CD4-positive, alpha-beta T cell treated with Interleukin-15 for 4 hours (primary cell): ENCODE results near the gene CMIP.
"Not testable (repeated sequence)": the region's sequence is repeated elsewhere in the genome, so short reads cannot be mapped to it uniquely, and the experiment has no call there.

Source experiments
- DNase-seq: peaks from one replicate; pipeline ENCODE4 v3.0.0-alpha.2; 2020; ENCODE audit warnings: low spot score

CMIP gene

GRCh38 chr16:81421536-81421935 is 23.1 kb upstream of the CMIP start:
- no peak for DNase-seq

DNA sequence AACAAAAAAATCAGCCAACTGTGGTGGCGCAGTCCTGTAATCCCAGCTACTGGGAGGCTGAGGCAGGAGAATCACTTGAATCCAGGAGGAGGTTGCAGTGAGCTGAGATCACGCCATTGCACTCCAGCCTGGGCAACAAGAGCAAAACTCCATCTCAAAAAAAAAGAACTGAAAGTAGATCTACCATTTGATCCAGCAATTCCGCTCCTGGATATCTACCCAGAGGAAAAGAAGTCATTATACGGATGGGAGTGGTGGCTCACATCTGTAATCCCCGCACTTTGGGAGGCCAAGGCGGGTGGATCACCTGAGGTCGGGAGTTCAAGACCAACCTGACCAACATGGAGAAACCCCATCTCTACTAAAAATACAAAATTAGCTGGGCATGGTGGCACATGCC is 22.5 kb upstream of the CMIP start:
- DNase-seq = not testable (repeated sequence)

GRCh38 chr16:81424771-81425170 is 19.8 kb upstream of the CMIP start:
- DNase-seq = no peak

DNA sequence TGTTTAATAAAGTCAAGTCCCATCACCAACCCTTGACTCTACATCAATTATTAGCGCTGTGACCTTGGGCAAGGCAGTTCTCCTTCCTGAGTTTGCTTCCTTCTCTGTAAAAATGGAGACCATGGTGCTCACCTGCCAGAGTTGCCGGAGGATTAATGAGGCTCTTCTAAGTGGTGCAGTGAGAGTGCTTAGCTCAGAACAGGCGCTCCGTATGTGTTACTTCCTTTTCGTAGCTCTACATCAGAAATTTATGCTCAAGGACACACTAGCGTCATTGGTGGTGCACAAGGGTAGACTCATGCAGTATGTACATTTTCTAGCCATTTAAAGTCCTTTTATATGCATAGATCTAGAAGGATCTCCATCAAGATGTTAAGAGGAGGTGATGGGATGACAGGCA is 17.4 kb upstream of the CMIP start:
- DNase-seq = no peak

- DNase-seq = no peak
Observed at GRCh38 chr16:81429045-81429521, 15.5 kb upstream of the CMIP start.

DNA sequence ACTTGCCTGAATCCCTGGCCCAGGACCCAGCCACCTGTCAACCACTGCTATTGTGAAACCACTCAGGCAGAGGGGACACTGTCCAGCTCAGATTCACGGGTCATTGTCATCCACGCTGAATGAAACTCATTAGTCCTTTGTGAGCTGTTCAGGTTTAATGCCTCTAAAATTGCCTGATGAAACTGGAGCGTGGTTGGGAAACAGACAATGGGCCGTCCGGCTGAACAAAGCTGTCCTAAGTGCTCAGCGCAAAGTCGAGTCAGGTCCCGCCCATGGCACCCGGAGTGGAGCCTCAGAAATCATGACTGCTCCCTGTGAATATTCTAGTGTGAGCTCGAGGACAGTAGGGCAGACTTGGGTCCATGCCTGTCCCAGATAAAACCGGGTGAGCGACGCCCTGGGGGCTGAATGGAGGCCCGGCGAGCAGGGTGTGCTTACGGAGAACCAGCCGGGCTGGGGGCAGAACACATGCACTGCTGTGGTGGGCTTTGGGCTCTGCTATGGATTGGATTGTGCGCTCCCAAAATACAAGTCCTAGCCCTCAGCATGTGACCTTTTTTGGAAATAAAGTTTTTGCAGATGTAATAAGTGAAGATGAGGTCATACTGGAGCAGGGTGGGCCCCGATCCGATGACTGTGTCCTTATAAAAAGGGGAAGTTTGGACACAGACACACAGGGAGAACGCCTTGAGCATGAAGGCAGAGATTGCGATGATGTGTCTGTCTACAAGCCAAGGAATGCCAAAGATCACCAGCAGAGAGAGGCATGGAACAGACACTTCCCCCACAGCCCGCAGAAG is 12.9 kb upstream of the CMIP start:
- DNase-seq = no peak

- DNase-seq = no peak
Observed at GRCh38 chr16:81432937-81433557, 11.6 kb upstream of the CMIP start.

GRCh38 chr16:81435103-81435502 is 9.5 kb upstream of the CMIP start:
- no peak for DNase-seq

- no peak for DNase-seq
Observed at GRCh38 chr16:81435567-81435966, 9.0 kb upstream of the CMIP start.

GRCh38 chr16:81436386-81436785 is 8.2 kb upstream of the CMIP start:
- no peak for DNase-seq

DNA sequence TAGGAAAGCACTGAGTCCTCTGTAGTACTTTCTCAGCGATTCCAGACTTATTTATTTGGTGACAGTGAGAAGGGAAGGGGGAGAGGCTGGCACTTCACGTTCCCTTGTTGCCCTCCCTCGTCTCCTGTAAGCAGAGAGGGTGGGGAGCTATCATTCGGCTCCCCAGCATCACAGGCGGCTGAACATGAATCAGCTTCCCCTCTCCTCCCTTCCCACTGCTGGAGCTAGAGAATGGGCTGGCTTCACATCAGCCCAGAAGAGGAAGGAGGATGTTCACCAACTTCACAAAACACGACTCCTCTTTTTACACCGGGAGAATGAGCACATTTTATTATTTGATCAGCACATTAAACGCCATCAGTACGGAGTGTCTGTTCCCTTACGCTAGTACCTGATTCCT is 6.7 kb upstream of the CMIP start:
- DNase-seq = no peak

- no peak for DNase-seq
Observed at GRCh38 chr16:81440888-81441761, 3.5 kb upstream of the CMIP start.

- peak; percentile 15 for DNase-seq
Observed at GRCh38 chr16:81442220-81442915, 2.2 kb upstream of the CMIP start.

DNA sequence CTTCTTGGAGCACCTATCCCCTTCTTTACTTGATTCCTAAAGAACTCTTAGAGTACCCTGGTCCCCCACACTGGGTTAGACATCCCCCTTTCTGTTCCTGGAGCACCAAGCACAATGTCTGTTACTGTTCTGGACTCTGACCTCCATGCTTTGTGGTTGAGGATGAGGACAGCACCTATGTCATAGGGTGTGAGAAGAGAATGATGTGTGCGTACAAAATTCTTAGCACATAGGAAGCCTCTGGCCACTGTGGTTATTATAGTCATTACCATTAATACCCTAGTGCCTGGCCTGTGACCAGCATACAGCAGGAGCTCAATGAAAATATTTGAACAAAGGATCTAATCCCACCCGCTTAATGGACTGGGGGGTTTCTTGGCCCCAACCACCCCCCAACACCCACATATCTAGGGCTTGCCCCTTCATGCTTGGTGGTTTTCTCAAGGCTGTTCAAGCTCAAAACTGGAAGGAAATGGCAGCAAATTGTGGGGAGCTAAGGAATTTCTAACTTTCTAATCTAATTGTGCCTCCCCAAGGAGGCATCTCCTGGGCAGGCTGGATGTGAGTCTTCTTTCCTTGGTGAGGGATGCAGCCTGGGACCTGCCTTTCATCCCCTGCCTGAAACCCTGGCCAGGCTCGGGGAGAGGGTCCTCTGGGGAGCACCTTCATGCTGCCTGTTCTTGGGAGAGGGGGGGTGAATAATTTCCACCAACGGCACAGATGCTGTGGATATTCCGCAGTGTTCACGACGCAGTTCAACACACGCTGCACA is 1.5 kb upstream of the CMIP start:
- no peak for DNase-seq

DNA sequence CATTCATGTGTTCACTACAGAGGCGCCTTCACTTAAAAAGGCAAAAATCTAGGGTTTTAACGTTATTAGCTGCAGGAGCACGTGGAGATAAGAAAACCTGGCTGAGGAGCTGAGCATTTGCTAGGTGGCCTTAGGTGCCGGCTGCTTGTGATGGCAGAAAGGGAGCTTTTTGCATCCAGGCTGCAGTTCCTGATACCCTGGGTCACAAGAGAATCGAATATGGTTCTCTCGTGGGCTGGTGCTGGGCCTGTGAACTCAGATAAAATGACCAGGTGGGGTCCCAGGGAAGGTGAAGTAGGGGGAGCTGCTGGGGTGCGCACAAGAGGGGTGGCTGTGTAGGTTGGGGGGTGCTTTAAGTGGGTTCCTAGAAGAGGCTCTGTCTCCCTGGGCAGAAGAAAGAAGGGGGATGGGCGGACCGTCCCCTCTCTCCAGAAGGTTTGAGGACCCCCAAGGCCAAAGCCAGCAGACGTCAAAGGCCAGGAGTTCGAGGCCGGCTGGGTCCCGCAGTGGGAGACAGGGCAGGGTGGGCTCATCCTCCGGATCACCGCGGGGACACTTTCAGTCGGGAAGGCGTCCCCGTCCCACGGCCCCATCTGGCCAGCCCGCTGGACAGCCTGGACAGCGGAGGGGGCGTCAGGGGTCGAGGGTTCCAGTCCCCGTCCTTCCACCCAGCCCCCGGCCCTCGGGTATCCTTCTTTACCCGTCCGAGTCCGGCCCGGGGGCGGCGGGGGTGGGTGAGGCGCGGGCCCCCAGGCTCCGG is 740 bp upstream of the CMIP start:
- no peak for DNase-seq

GRCh38 chr16:81445143-81445961 is 744 bp downstream of the CMIP start:
- peak; percentile 37 for DNase-seq

- DNase-seq = peak; percentile 28
Observed at GRCh38 chr16:81445966-81446906, 1.6 kb downstream of the CMIP start.

DNA sequence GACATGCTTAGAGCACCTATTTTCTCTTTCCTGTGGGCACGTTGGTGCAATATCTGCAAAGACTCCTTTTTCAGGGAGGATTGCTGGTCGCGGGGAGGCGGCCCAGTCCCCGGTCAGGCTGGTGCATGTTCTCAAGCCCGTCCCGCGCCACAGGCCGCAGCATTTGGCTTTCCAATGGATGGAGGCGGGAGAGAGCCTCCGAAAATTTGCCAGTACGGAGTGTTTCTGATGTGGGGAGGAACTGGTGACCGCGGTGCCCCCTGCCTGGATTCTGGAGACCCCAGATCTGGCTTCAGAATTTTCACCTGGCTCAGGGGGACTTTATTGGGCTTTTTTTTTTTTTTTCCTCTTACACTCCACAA is 2.3 kb downstream of the CMIP start:
- DNase-seq = no peak
